Panc1 (cell line): ENCODE data around the gene CTNNBIP1. TPM values are rescaled to one million over a fixed set of nuclear protein-coding genes. Genes with fewer than 3 reads are reported as not detected.

Source experiments
- ATAC-seq: fragments of 200-7000 bp; cut with Tn5 transposase; 2 replicates; pipeline ENCODE4 v1.9.1; 2020; ENCODE audit warnings: mild to moderate bottlenecking, moderate library complexity
- BruUV-seq: library from RNA; stranded (reverse); fragments of 400-500 nt; replicated peaks from 2 replicates; lab custom pipeline; 2021; lab: Mats Ljungman, UMichigan
- CTCF ChIA-PET: fragments of 300-600 bp; sonication (Branson Sonifier 250); formaldehyde crosslinking; loops from one replicate; lab custom pipeline; 2022; ENCODE audit warnings: antibody characterized with exemption; lab: Charles Lee
- POLR2A ChIA-PET: fragments of 300-600 bp; sonication (Branson Sonifier 250); formaldehyde crosslinking; loops from one replicate; lab custom pipeline; 2022; ENCODE audit warnings: antibody characterized with exemption; lab: Charles Lee
- DNase-seq: peaks from one replicate; pipeline ENCODE4 v3.0.0-alpha.2; 2010; ENCODE audit warnings: low read depth, low spot score
- H3K27ac ChIP-seq: 2 replicates; pipeline ENCODE4 v1.5.1; 2011; ENCODE audit warnings: mild to moderate bottlenecking, low read length, inconsistent platforms
- H3K27me3 ChIP-seq: fragments of 200-500 bp; sonication (Bioruptor generic); 2 replicates; pipeline ENCODE4 v1.6.0; 2014; ENCODE audit warnings: low read length, inconsistent platforms; ENCODE audit not compliant: control insufficient read depth, insufficient read depth
- H3K36me3 ChIP-seq: fragments of 200-500 bp; sonication (Bioruptor generic); 2 replicates; pipeline ENCODE4 v1.5.1; 2014; ENCODE audit warnings: inconsistent platforms, mild to moderate bottlenecking, low read length, moderate library complexity; ENCODE audit not compliant: control insufficient read depth, insufficient read depth
- H3K4me1 ChIP-seq: 2 replicates; pipeline ENCODE4 v1.5.1; 2011; ENCODE audit warnings: inconsistent platforms, mild to moderate bottlenecking, low read length, moderate library complexity; ENCODE audit not compliant: control insufficient read depth, insufficient read depth
- H3K4me3 ChIP-seq, 2 experiments: 2 replicates each; pipeline ENCODE4 v1.5.1; 2011 to 2012; ENCODE audit warnings: low read depth in 2 of 2, low read length in 2 of 2, mild to moderate bottlenecking in 2 of 2, inconsistent platforms in 1 of 2, moderate library complexity in 1 of 2
- H3K9me3 ChIP-seq: fragments of 200-500 bp; sonication (Bioruptor generic); 2 replicates; pipeline ENCODE4 v1.5.1; 2014; ENCODE audit warnings: low read depth, mild to moderate bottlenecking, inconsistent platforms, low read length, moderate library complexity; ENCODE audit not compliant: control insufficient read depth, insufficient read depth
- CTCF ChIP-seq: fragments of 450-650 bp; IDR thresholded peaks from 2 replicates; pipeline ENCODE4 v1.5.1; 2017; ENCODE audit warnings: mild to moderate bottlenecking
- POLR2AphosphoS5 ChIP-seq: IDR thresholded peaks from 2 replicates; pipeline ENCODE4 v1.6.1; 2012; ENCODE audit warnings: mild to moderate bottlenecking, low read depth, low read length, moderate library complexity
- REST ChIP-seq, 2 experiments: IDR thresholded peaks; 2 replicates each; pipeline ENCODE4 v1.6.1; 2011 to 2012; ENCODE audit warnings: low read depth in 2 of 2, control low read depth in 1 of 2, low read length in 1 of 2, mild to moderate bottlenecking in 1 of 2, moderate library complexity in 1 of 2; ENCODE audit not compliant: insufficient read depth in 1 of 2
- SIN3A ChIP-seq: IDR thresholded peaks from 2 replicates; pipeline ENCODE4 v1.6.1; 2012; ENCODE audit warnings: low read depth, mild to moderate bottlenecking, low read length, moderate library complexity, borderline replicate concordance; ENCODE audit not compliant: insufficient read depth
- TCF7L2 ChIP-seq: IDR thresholded peaks from 2 replicates; pipeline ENCODE4 v1.6.1; 2011; ENCODE audit warnings: mild to moderate bottlenecking, low read depth, low read length, inconsistent platforms
- in situ Hi-C: cut with HindIII; loops from 2 replicates; pipeline ENCODE4 v1.10.0; 2016; ENCODE audit warnings: low sequenced_read_pairs, low pct_unique_long_range_greater_than_20kb
- intact Hi-C: fragments of 100-400 bp; cut with micrococcal nuclease; formaldehyde crosslinking; loops from one replicate; pipeline ENCODE4 v1.10.0; 2022; ENCODE audit not compliant: unreplicated experiment
- total RNA-seq: library from RNA; stranded (reverse); gene quantifications from one replicate; pipeline ENCODE4 v1.2.1, GENCODE V29; 2021; ENCODE audit not compliant: unreplicated experiment

The CTNNBIP1 gene
- total RNA-seq, 1 experiment from 2014 or later = 36.9 TPM

- no peak for DNase-seq
- peaks cover 16% of the 10 kb centered on the region for H3K4me1 ChIP-seq
- ChIA-PET CTCF (interaction anchor here (0.6 kb wide), 1 partner anchor 142 kb away, joined by 3 read pairs; no protein-coding TSS in a partner anchor), POLR2A (no interaction called here)
- H3K4me3 ChIP-seq = no peak overlapping the region
- H3K27ac ChIP-seq = no peak overlapping the region
- H3K27me3 ChIP-seq = no peaks in the 10 kb centered on the region
- H3K36me3 ChIP-seq = no peaks in the 10 kb centered on the region
- in situ Hi-C loops = no loop called here
- no peak for TF ChIP-seq POLR2AphosphoS5
- TF ChIP-seq REST (IDR thresholded peaks at IDR 0.05; ENCODE audit: insufficient read depth in 1 of 2, low read depth in 2 of 2, low read length in 1 of 2) = no peak
- no peak for TF ChIP-seq CTCF
- TF ChIP-seq TCF7L2 = no peak
- TF ChIP-seq SIN3A = no peak
- BruUV-seq = no TSS peak
- no peaks in the 10 kb centered on the region for H3K9me3 ChIP-seq
- no peak for ATAC-seq
- intact Hi-C loops = no loop called here
Observed at GRCh38 chr1:9844106-9844505, 66.0 kb downstream of the CTNNBIP1 start.

DNA sequence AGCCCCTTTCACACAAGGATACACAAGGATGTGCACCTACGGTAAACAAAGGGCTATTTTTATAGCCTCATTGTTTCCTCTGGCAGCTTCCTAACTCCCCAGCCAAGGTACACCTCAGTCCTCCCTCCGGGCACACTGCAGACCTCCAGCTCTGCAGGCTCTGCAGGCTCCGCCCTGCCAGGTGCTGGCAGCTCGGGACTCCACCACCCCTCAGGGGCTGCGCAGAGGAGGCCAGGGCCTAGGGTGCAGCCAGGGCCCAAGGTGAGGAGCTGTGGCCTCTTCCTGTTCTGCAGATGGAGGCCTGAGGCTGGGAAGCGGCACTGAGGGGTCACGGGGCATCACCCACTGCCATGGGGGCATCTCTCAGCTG, 66.5 kb downstream of the CTNNBIP1 start:
- Histone ChIP-seq H3K4me3 (no peak overlapping the region), H3K4me1 (peaks cover 16% of the 10 kb centered on the region), H3K36me3 (no peaks in the 10 kb centered on the region), H3K27me3 (no peaks in the 10 kb centered on the region), H3K27ac (no peak overlapping the region), H3K9me3 (no peaks in the 10 kb centered on the region)
- TF ChIP-seq CTCF (no peak), POLR2AphosphoS5 (no peak), SIN3A (no peak), REST (IDR thresholded peaks at IDR 0.05; ENCODE audit: insufficient read depth in 1 of 2, low read depth in 2 of 2, low read length in 1 of 2) (no peak), TCF7L2 (no peak)
- DNase-seq (no peak), ATAC-seq (peak; percentile 26; the same call in 1 of the 2 replicates)
- ChIA-PET POLR2A (no interaction called here), CTCF (interaction anchor here (0.5 to 1.1 kb wide), 5 partner anchors 16 to 428 kb away, joined by 3 read pairs; no protein-coding TSS in a partner anchor)
- in situ Hi-C loops = no loop called here
- intact Hi-C loops = no loop called here
- BruUV-seq = no TSS peak
